Putamen (tissue), 1 donor: ENCODE measurements around the gene PLD5.
A peak's percentile ranks its signal among the peaks of the same experiment; 100 is the strongest.
"Not testable (repeated sequence)": the region's sequence is repeated elsewhere in the genome, so short reads cannot be mapped to it uniquely, and the experiment has no call there.

Experiments
- DNase-seq: peaks from one replicate; pipeline ENCODE4 v3.0.0-alpha.2; 2016; ENCODE audit warnings: low spot score

Gene PLD5

DNA sequence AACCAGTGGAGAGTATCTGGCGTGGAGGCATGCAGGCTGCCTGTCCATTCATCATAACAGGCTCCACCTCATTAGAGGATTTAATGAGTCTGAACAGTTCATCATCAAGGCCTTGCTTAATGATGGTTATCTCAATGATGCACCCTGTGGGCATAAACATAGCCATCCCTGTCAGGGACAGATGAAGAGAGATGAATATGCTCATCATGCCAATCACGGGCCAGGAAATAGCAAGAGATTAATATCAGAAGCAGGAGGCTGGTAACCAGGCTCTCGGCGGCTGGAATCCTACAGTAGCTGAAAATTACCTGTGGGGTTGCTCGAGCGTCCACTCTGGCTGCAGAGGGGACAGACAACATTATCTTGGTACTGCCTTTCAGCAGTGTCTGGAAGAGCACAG lies 247.7 kb downstream of the PLD5 start:
- DNase-seq: not testable (repeated sequence)

- DNase-seq: not testable (repeated sequence)
These were observed 257.5 kb downstream of the PLD5 start for GRCh38 chr1:242267004-242267403.

DNA sequence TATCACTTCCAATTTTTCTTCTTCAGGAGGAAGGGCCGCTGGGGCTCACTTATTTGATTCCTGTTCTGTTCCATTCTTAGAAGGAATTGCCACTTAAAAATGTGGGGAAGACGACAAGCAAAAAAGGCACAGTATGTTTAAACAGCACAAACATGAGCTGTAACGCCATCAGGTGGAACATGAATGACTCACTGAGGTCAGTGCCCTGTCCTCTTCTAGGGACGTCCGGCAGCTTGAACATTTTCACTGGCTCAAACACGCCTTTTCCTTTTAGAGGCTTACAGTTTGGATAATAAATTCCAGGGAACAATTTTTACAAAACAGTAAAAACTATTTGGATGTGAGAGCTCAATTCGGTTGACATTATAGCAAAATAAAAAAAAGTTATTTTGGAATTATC lies 260.1 kb downstream of the PLD5 start:
- not testable (repeated sequence) for DNase-seq

- DNase-seq: peak; percentile 47
These were observed 279.2 kb downstream of the PLD5 start for GRCh38 chr1:242245255-242245654.

DNA sequence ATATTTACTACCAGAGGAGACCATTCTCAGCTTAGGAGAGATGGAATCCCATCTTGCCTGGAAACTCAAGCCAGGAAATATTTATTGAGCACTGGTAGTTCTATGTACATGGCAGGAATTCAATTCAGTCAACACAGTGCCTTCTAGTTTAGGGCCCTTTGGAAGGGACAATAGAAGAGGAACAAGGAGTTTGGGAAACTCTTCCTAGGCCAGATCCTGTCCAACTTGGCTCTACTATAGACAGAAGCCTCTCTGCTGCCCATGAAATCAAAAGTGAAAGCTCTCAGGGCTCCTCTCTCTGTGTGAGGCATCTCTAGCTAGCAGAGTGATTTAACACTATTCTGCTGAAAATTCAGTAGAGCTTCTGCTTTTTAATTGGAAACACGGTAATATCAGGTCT lies 281.0 kb downstream of the PLD5 start:
- DNase-seq: no peak

GRCh38 chr1:242242983-242243382 lies 281.5 kb downstream of the PLD5 start:
- DNase-seq: no peak

DNA sequence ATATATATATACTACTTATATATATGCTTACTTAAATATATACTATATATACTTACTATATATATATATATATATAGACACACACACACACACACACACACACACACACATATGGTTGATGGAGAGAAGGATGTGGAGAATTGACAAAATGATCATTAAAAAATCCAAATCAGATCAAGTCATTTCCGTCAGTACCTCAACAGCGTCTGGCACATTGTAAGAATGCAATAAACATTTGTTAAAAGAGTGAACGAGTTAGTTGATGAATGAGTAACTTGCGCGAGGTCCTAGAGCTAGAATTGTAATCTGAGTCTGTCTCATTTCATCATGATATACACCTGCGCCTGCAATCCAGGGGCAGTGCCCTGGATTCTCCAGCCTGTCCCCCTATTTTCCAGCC lies 282.6 kb downstream of the PLD5 start:
- DNase-seq: no peak

DNA sequence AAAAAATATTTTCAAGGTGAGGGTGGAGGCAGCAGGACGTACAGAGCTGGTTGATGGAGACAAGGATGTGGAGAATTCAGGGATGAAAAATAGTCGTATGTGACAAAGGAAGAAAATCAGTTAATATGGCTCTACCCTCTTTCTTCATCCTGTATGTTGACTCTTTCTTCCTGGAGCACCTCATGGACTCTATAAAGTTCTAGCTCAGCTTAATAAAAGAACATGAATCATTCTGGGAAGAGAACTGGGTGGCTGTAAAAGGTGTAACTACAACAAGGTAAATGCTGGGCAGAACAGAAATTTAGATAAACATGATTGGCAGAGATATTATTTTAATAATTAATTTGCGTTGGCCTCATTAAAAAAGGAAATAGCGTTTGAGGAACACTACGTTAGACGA lies 283.8 kb downstream of the PLD5 start:
- no peak for DNase-seq

DNA sequence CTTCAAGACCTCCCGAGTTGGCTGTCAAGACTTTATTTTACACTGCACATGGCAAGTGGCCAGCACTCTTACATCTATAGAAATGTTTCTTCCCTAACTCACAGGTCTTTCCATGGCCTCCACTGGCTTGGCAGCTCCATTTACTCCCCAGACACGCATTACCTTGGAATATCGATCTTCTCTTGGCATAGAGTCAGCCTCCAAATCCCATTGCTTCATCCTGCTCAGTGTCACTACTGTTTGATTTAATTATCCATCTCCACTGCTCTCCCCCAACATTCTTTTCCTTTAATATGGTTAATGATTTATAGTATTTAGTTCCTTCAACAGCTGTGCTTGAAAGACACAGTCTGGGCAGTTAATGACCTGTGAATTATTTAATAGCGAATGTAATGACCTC lies 284.4 kb downstream of the PLD5 start:
- DNase-seq: no peak

DNA sequence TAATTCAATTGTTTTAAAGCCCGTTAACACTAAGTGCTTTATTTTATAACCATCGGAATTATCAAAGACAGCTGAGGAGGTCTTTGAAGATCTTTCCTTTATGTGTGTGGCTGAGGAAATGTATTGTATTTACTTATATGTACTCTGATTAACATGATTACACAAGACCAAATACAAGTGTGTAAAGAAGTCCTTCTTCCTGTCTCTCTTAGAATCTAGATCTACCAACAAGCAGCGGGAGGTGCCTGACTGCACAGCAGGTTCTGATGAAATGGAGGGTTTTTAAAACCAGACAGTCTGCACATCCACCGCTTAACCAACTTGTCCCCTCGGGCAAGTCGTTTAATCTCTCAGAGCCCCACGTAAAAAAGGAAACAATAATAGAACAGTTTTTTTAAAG lies 285.1 kb downstream of the PLD5 start:
- DNase-seq: no peak

- no peak for DNase-seq
These were observed 287.4 kb downstream of the PLD5 start for GRCh38 chr1:242237051-242237450.

- no peak for DNase-seq
These were observed 295.5 kb downstream of the PLD5 start for GRCh38 chr1:242228991-242229390.

GRCh38 chr1:242225767-242226573 lies 298.5 kb downstream of the PLD5 start:
- DNase-seq: no peak

- not testable (repeated sequence) for DNase-seq
These were observed 299.4 kb downstream of the PLD5 start for GRCh38 chr1:242224878-242225766.

DNA sequence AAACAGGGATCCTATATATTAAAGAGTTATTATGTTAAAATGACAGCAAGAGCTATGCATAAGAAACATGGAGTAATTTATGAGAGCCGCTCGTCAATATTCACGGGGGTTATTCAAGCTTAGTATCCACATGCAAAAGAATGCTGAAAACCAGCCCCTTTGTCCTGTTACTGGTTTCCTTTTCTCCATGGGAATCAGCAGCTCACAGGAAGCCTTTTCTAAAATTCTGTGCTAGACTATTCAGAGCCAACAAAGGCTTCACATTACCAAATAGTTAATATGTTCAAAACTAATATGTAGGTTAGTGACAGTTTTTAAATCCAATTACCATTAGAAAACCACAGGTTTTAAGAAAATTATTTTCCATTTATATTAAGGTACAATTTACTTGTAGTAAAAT lies 300.0 kb downstream of the PLD5 start:
- DNase-seq: no peak

DNA sequence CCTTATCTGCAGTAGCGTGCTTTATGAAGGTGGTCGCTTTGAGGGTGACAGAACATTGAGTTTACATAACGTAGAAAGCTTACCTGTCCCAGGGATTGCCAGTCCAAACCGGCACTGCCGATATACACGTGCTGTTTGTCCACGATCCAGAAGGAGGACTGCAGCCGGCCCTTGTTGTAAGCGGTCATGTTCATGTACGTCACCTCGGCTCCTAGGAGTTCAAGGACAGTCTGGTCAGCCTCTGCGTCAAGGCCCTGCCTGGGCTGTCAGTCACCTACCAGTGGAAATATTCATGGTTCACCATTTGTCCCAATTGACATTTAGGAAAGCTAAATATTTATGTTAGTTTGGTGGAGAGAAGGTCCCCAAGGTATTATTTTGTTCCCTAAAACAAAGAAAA lies 304.6 kb downstream of the PLD5 start:
- no peak for DNase-seq

GRCh38 chr1:242219298-242219901 lies 305.1 kb downstream of the PLD5 start:
- peak; percentile 24 for DNase-seq

DNA sequence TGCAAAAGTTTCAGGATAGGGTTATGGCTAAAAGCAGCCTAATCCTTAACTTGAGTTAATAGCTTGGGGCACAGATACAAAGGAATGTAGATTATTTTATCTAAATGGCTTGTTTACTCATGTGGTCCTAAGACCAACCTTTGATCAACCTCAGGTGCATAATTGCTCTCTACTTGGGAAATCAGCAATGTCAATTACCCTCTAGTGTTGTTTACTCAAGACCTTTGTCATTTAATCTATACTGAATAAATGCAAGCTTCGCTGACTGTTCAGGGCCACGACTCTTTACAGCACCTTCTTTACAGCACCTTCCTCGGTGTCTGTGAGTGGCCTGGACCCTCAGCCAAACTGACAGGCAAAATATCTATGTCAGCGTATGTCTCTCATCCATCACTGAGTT lies 308.1 kb downstream of the PLD5 start:
- no peak for DNase-seq

DNA sequence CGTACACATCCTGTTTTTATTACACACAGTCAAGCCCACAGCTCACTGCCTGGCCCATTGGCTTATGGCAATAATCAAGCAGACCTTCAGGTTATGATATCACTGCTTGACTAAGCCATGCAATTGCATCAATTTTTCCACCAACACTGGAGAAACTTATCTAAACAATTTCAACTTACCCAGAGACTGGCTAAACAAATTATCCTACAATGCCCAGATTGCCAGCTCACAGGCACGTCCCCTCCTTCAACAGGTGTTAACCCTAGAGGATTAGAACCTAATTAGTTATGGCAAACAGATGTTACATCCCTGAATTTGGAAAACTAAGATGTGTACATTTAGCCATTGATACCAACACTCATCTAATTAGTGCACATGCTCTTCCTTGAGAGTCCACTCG lies 310.0 kb downstream of the PLD5 start:
- not testable (repeated sequence) for DNase-seq

DNA sequence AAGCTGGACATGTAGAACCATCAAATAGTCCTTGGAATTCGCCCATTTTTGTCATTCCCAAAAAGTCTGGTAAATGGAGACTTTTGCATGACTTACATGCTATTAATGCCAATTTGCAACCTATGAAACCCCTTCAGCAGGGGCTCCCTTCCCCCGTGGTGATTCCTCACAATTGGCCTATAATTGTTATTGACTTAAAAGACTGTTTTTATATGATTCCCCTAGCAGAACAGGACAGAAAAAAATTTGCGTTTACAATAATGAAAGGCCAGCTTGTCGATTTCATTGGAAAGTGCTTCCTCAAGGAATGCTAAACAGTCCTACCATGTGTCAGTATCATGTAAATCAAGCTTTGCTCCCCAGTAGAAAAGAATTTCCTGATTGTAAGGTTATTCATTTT lies 311.5 kb downstream of the PLD5 start:
- not testable (repeated sequence) for DNase-seq

DNA sequence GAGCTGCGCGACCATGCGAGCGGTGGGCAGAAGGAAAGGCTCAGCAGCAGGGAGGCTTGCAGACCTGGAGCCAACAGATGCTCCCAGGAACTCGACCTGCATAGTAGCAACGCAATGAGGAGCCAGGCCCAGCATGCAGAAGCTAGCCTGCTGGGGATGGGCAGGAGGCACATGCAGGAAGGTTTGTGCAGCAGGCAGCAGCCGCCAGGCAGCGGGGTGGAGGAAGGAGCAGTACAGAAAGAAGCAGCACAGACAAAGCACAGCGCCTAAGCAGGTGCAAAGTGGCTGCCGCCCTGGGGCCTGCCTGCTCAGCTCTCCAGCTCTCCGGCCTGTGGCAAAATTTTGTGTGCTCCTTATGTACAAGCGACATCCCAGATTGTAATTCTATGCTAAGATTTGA lies 312.1 kb downstream of the PLD5 start:
- DNase-seq: no peak

DNA sequence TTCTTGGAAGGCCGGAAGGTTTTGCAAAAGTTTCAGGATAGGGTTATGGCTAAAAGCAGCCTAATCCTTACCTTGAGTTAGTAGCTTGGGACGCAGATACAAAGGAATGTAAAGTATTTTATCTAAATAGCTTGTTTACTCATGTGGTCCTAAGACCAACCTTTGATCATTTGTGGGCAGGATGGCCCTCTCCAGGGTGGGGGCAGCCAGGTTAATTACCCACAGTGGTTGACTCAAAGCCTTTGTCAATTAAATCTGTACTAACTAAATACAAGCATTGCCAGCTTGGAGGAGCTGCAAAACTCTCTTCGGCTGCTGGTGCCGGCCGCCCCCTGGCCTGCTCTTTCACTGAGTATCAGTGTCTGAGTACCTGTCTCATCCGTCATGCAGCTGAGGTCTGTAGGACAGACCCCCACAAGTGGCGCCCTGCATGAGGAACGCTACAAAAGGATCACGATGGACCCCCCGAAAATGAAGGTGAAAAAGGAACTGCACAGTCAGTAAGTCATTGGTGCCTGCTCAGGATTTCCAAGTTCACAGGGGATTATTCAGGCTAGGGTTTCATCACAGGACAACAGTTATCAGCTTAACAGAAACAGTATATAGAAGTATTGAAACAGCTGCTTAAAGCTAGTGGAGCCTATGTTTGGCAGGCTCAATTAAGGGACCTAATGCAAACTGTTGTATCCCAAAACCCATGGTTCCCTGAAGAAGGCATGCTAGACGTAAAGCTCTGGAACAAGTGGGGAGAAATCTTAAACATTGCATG lies 313.1 kb downstream of the PLD5 start:
- DNase-seq: no peak
